GM12874 (cell line): ENCODE results near the gene ELOVL6.

Experiments
- TF ChIP-seq, protein P1 (sequence below): IDR thresholded peaks from 2 replicates; pipeline ENCODE4 v1.5.1; 2011; ENCODE audit warnings: low read depth, mild to moderate bottlenecking, control low read depth, low read length, moderate library complexity; ENCODE audit not compliant: insufficient read depth

ELOVL6 gene

DNA sequence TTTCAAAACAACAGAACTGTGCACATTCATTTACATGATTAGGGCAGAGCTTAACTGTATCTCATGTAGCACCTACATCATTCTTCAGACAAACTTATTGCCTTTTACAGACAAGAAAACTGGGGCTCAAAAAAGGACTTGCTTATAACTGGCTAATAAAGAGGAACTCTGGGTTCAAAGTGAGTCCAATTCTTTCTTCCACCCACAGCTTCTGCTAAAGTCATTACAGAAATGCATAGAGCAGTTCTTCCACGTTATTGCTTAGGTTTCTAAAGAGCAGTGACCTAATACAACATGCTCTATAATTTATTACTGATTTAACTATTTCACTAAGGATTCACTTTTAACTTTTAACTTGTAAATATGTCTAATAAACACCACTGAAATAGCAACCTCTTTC lies 60.6 kb downstream of the ELOVL6 start:
- TF ChIP-seq, protein P1, sequence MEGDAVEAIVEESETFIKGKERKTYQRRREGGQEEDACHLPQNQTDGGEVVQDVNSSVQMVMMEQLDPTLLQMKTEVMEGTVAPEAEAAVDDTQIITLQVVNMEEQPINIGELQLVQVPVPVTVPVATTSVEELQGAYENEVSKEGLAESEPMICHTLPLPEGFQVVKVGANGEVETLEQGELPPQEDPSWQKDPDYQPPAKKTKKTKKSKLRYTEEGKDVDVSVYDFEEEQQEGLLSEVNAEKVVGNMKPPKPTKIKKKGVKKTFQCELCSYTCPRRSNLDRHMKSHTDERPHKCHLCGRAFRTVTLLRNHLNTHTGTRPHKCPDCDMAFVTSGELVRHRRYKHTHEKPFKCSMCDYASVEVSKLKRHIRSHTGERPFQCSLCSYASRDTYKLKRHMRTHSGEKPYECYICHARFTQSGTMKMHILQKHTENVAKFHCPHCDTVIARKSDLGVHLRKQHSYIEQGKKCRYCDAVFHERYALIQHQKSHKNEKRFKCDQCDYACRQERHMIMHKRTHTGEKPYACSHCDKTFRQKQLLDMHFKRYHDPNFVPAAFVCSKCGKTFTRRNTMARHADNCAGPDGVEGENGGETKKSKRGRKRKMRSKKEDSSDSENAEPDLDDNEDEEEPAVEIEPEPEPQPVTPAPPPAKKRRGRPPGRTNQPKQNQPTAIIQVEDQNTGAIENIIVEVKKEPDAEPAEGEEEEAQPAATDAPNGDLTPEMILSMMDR: no peak

DNA sequence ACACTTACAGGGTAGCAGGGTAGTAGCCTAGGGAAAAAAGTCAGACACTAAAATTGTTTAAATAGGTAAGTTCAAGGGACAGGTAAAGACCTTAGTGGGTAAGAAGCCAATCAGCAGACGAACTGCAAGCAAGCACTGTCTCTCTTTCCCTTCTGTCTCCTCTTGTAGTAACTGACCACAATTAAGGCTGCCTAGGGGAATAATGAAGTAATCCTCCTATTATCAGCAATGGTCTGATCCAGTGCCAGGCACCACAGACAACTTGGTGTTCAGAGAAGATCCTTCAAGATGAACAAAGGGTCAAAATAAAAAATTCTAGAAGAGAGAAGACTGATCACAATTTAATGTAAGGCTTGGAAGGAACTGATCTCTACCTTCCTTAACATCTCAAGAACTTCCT lies 62.9 kb downstream of the ELOVL6 start:
- TF ChIP-seq, protein P1: no peak

DNA sequence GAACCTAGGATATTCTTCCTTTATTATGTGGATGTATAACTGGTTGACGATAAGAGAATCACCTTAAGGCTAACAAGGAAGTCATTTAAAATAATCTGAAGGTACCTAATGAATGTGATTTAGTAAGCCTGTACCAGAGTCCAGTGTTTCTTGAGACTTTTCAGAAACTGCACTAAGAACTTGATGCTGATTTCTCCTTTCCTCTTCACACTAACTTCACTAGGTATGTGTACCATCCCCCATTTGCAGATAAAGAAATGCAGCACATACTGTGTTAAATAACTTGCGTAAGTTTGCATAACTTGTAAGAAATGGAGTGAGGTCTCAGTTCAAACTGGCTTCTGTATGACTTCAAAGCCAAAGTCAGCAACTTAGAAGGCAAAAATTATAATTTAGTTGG lies 63.3 kb downstream of the ELOVL6 start:
- TF ChIP-seq, protein P1: no peak

DNA sequence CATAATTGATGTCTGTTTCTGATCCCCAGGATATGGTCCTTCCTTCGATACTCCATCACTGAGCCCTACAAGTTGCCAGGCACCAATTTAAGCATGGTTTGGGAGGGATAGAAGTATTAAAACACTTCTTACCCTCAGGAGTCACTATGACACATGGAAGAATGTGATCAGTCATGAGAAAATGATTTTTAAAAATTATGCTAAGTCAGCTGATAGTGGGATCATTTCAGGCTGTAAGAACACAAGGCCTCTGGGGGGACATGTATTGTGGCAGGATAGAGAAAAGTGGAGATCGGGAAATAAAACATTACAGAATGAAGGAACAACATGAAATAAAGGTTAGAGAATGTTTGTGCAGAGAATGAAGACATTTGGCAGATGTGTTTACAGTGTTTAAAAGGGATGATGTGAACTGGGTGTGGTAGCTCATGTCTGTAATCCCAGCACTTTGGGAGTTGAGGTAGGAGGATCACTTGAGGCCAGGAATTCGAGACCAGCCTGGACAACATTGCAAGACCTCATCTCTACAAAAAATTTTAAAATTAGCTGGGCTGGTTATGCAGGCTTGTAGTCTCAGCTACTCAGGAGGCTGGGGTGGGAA lies 64.0 kb downstream of the ELOVL6 start:
- TF ChIP-seq, protein P1: no peak

DNA sequence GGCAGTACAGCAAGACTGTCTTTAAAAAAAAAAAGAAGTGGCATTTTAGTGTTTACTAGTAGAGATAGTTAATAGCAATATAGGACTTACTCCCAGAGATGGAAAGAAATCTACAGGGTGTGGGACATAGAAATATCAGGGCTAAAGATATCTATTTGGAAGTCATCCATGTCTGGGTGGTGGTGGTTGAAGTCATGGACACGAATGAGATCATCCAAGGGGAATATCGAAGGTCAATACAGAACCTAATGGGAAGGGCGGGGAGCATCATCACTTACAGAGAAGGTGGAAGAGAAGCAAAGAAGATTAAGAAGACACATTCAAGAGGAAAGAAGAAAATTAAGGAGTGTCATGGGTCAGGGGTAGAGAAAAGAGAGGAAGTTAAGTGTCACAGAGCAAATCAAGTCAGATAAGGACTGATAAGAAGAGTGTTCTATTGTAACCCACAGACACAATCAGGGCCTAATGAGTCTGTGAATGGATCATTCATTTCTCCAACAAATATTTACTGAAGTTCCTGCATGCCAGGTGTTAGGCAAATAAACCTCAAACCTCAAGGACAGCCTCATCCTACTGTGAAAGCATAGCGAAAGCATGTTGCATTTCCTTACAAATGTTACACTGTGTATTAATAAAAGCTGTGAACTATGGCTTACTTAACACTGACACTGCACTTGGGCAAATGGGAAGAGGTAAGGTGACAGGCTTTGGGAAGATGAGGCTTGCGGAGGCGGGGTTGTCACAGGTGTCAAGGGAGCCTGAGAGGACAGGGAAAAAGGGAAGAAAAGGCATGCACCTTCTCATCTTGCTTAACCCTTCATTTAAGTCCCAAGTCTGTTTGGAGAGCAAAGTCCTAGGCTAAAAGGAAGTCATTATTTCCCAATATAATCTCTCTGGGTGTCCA lies 65.3 kb downstream of the ELOVL6 start:
- TF ChIP-seq, protein P1: no peak

DNA sequence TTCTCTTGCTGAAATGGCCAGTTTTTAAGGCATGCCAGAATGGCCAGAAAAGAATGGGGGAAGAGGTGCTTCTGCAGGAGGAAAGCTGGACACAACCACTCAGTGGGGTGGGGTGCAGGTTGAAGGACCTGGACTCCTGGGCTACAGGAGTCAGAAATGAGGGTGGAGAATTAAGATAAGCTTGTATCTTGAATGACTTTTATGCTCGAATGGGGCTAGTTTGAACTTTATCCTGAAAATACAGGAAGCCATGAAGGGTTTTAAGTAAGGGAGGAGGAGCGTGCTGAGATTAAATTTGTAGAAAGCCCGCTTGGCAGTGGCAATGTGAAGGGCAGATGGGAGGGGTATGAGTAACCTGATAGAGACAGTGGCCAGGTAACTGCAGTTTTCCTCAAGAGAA lies 66.5 kb downstream of the ELOVL6 start:
- TF ChIP-seq, protein P1: no peak

DNA sequence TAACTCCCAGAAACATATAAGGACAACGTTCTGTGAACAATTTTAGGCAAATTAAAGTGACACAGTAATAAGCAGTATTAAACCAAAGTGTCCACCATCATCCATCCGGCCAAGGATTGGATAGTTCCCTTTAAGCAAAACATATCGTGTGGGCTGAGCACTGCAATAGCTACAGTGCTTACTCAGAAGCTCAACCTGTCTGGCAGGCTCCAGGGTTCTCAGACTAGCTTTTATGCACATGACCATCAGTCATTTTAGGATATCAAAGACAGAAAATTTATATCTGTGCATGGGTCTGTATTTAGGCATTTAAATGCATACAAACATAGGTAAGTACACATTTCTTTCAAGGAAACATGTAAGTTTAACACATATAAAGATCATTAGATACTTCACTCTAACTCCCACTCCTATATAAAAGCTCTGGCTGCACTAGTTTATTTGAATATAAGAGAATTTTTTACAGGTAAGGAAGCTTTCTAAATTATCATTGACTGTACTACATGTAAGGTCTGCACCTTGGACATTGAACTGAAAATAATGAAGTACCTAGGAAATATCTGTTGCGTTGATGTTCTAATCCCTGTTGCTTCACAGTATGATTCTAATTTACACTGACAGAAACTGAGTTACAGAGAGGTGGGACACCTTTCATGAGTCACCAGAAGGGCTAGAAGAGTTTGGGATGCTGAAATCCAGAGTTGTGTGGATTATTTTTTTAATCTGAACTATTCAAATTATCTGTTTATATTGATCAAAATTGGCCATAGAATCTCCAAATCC lies 67.6 kb downstream of the ELOVL6 start:
- TF ChIP-seq, protein P1: no peak
